Measurements from ENCODE around the gene ZNF783. TPM values are rescaled to one million over a fixed set of nuclear protein-coding genes. Genes with fewer than 3 reads are reported as not detected.

ZNF783 gene
- total RNA-seq, 4 donors from 2014 or later, result 9.1 to 30.3 (median 11.9) TPM

GRCh38 chr7:149297034-149297755 is 35.2 kb downstream of the ZNF783 start:
- no peak for TF ChIP-seq CTCF (IDR thresholded peaks at IDR 0.05; ENCODE audit: low read depth)

GRCh38 chr7:149300620-149301285 is 38.8 kb downstream of the ZNF783 start:
- no peak for TF ChIP-seq CTCF (IDR thresholded peaks at IDR 0.05; ENCODE audit: low read depth)

DNA sequence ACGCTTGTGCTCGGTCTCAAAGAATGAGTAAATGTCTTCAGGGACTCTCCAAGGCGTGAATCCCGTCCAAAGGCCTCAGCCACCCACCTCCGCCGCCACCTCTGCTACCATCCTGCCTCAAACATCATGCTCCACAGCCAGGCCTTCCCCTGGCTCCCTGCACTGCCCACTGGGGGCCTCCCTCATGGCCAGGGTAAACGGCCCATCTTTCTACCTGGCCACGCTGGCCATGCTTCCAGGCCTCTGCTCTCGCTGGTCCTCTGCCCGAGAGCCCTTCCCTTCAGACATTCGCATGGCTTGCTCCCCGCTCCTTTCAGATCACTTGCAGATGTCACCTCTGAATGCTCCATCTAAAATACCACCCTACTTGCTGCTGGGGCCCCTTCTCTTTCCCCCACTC is 40.2 kb downstream of the ZNF783 start:
- TF ChIP-seq CTCF (IDR thresholded peaks at IDR 0.05; ENCODE audit: low read depth), result no peak

- no peak for TF ChIP-seq CTCF (IDR thresholded peaks at IDR 0.05; ENCODE audit: low read depth)
Measured at GRCh38 chr7:149302865-149303264, 40.9 kb downstream of the ZNF783 start.

GRCh38 chr7:149304006-149304405 is 42.0 kb downstream of the ZNF783 start:
- no peak for TF ChIP-seq CTCF (IDR thresholded peaks at IDR 0.05; ENCODE audit: low read depth)

DNA sequence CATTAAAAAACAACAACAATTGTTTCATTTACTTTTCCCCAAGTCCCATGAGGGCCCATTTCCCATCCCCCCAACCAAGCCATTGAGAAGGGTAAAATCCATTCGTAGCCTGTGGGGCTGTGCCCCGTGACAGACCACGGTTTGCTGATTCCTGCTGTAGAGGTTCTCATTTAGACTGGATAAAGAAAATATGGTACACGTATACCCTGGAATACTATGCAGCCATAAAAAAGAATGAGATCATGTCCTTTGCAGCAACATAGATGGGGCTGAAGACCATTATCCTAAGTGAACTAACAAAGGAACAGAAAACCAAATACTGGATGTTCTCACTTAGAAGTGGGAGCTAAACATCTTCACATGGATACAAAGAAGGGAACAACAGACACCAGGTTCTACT is 44.9 kb downstream of the ZNF783 start:
- no peak for TF ChIP-seq CTCF (IDR thresholded peaks at IDR 0.05; ENCODE audit: low read depth)

DNA sequence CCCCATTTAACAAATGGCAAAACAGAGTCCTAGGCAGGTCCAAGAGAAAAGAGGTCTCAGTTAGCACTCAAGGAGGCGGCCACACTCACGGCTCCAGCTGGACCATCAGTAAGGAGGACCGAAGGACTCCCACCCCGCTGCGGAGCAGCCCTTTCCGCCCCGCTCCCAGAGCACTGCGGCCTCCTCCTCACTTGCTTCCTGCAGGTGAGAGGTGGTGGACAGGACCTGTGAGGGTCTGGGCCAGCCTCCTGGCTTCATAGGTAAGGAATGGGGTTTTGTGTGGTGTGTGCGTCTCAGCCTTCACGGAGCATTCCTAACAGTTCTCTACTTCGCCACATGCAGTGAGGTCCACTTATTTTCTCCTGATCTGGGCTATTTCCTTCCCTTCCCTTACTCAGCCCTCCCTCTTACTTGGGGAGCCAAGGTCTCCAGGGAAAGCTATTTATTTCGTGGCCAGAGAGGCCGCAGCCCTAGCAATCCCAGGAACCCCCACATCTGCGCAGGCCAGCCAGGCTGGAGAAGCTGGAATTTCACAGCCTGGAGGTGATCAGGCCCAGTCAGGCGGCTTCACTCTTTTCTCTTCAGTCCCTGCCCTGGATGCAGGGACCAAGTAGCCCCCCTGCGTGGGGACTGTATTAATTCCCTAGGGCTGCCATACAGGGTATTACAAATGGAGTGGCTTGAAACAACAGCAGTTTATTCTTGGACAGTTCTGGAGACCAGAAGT is 45.9 kb downstream of the ZNF783 start:
- no peak for TF ChIP-seq CTCF (IDR thresholded peaks at IDR 0.05; ENCODE audit: low read depth)

Measured in subcutaneous adipose tissue (tissue), 4 donors.